Body of pancreas (tissue), 4 donors: ENCODE measurements around the gene CCDC85A.

ENCODE experiments used
- POLR2A ChIP-seq, 3 donors: fragments of 450-650 bp; IDR thresholded peaks; one replicate each; pipeline ENCODE4 v1.6.1; 2016; ENCODE audit warnings: antibody characterized with exemption in 3 of 3, mild to moderate bottlenecking in 2 of 3
- TF ChIP-seq, protein P1 (sequence below), 7 experiments: fragments of 450-650 bp in 4 of 7; fragments of 200-600 bp in 3 of 7; sonication (generic) in 3 of 7; IDR thresholded peaks; one replicate each; pipeline ENCODE4 v1.5.1; 2016 to 2019; ENCODE audit warnings: antibody characterized with exemption in 7 of 7

GRCh38 chr2:56376699-56377665 is 193.2 kb downstream of the CCDC85A start:
- TF ChIP-seq, protein P1, sequence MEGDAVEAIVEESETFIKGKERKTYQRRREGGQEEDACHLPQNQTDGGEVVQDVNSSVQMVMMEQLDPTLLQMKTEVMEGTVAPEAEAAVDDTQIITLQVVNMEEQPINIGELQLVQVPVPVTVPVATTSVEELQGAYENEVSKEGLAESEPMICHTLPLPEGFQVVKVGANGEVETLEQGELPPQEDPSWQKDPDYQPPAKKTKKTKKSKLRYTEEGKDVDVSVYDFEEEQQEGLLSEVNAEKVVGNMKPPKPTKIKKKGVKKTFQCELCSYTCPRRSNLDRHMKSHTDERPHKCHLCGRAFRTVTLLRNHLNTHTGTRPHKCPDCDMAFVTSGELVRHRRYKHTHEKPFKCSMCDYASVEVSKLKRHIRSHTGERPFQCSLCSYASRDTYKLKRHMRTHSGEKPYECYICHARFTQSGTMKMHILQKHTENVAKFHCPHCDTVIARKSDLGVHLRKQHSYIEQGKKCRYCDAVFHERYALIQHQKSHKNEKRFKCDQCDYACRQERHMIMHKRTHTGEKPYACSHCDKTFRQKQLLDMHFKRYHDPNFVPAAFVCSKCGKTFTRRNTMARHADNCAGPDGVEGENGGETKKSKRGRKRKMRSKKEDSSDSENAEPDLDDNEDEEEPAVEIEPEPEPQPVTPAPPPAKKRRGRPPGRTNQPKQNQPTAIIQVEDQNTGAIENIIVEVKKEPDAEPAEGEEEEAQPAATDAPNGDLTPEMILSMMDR (IDR thresholded peaks at IDR 0.05): no peak
- TF ChIP-seq POLR2A (IDR thresholded peaks at IDR 0.05): no peak
